ENCODE data around the gene SLC35B2.

- TF ChIP-seq ZNF274 (IDR thresholded peaks at IDR 0.05; ENCODE audit: low read depth, low read length) (no peak), YY1 (IDR thresholded peaks at IDR 0.05; ENCODE audit: insufficient read depth, insufficient read length) (no peak), SUZ12 (IDR thresholded peaks at IDR 0.05; ENCODE audit: extremely low read depth, insufficient read depth, insufficient read length) (no peak)
Measured at GRCh38 chr6:44289726-44290260, 32.5 kb upstream of the SLC35B2 start.
